RWPE1 (cell line): Measurements from ENCODE around the gene FBXO30.

Source experiments
- CTCF ChIA-PET: fragments of 350-600 bp; sonication (Branson Sonifier 250); formaldehyde crosslinking; extraction: SDS; loops from one replicate; lab custom pipeline; 2021; lab: Yijun Ruan, JAX
- POLR2A ChIA-PET: fragments of 400-600 bp; formaldehyde crosslinking; extraction: SDS; loops from one replicate; lab custom pipeline; 2020; ENCODE audit warnings: antibody characterized with exemption; ENCODE audit not compliant: low non-redundant PET; lab: Yijun Ruan, JAX
- DNase-seq: peaks from one replicate; pipeline ENCODE4 v3.0.0; 2012; ENCODE audit warnings: low spot score
- H3K27ac ChIP-seq: fragments of 450-650 bp; 2 replicates; pipeline ENCODE4 v1.5.1; 2017
- TF ChIP-seq, protein P1 (sequence below): fragments of 450-650 bp; conservative IDR thresholded peaks from 2 replicates; pipeline ENCODE4 v1.5.1; 2017; ENCODE audit warnings: low read depth, mild to moderate bottlenecking

The FBXO30 gene

DNA sequence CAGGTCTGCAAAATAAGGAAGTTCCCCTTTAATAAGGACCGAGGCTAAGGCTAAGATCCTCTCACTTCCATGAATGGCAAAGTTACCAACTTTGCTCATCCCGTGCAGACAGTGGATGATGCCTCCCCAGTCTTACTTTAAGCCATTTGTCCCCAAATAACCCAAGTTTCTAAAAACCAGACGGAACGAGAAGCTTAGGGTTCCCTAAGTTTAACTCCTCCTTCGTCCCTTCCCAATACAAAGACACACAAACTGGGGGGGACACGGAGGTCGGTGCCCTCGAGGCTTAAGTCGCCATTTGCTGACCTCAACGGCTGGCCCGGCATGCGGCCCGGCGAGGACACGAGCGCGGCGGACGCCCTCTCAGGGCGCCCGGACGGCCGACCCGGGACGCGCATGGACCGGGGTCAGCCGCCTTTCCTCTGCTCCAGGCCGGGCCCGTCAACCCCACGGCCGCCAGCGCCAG, 527 bp downstream of the FBXO30 start:
- CTCF ChIA-PET = no interaction called here
- H3K27ac ChIP-seq = peak overlapping the region; percentile 92
- TF ChIP-seq, protein P1, sequence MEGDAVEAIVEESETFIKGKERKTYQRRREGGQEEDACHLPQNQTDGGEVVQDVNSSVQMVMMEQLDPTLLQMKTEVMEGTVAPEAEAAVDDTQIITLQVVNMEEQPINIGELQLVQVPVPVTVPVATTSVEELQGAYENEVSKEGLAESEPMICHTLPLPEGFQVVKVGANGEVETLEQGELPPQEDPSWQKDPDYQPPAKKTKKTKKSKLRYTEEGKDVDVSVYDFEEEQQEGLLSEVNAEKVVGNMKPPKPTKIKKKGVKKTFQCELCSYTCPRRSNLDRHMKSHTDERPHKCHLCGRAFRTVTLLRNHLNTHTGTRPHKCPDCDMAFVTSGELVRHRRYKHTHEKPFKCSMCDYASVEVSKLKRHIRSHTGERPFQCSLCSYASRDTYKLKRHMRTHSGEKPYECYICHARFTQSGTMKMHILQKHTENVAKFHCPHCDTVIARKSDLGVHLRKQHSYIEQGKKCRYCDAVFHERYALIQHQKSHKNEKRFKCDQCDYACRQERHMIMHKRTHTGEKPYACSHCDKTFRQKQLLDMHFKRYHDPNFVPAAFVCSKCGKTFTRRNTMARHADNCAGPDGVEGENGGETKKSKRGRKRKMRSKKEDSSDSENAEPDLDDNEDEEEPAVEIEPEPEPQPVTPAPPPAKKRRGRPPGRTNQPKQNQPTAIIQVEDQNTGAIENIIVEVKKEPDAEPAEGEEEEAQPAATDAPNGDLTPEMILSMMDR = no peak
- peak; percentile 35 for DNase-seq
- POLR2A ChIA-PET = interaction anchor here (2.6 kb wide), 1 partner anchor 79 kb away, joined by 17 read pairs; the partner anchor contains the start of gene EPM2A

DNA sequence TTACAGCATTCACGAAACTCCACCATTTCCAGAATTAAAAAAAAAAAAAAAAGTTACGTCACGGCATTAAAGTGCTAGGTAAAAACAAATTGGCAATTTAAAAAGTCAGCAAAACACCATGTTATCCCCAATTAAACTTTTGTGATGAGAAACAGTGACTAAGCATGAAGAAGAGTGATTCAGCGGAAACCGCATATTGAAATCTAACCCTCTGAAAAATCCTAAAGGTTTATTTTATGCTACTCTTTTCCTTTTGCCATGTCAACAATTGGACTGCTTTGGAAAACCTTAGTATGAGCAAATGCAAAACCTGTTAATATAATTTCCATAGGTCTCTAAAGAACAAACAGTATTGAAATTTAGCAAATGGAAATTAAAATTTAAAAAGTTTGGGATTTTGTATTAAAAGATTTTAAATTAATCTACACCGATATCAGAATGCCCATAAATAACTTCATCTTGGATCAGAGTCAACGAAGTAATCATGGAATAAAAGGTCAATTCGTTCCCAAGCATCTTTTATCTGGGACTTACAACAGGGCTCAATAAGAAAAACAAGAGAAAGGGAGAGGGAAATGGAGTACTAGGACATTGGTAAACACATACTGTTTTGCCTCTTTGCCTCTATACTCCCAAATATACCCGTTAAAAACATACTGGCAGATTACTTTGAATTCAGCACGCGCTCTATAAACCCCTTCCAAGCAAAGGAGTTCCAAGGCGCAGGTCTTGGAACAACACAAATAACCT, 1.1 kb downstream of the FBXO30 start:
- ChIA-PET POLR2A (interaction anchor here (2.6 kb wide), 1 partner anchor 78 kb away, joined by 17 read pairs; the partner anchor contains the start of gene EPM2A), CTCF (interaction anchor here (0.6 kb wide), 1 partner anchor 1684 kb away, joined by 3 read pairs; no protein-coding TSS in a partner anchor)
- H3K27ac ChIP-seq = peak overlapping the region; percentile 92
- TF ChIP-seq, protein P1 = no peak
- peak; percentile 29 for DNase-seq

DNA sequence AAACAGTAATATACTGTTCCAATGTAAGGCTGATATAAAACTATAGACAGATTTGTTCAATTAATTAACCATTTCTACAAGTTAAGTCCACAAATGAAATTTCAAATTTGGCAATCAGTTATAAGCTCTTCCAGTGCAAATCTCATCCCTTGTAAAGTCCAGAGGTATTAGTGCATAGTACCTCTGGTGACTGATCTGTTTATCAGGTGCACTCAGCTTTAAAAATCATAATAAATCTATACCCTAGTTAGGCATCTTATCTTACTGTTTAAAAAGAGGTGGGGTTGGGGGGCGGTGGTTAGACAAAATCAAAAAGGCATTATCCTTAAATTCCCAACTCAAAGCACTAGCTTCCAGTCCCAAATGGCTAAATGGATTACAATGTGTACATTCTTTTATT, 2.9 kb downstream of the FBXO30 start:
- no peak overlapping the region for H3K27ac ChIP-seq
- ChIA-PET CTCF (interaction anchor here (0.6 kb wide), 1 partner anchor 23 kb away, joined by 3 read pairs; no protein-coding TSS in a partner anchor), POLR2A (interaction anchor here (1.0 kb wide), 1 partner anchor 77 kb away, joined by 7 read pairs; the partner anchor contains the start of gene EPM2A)
- DNase-seq = no peak
- TF ChIP-seq, protein P1 = no peak

DNA sequence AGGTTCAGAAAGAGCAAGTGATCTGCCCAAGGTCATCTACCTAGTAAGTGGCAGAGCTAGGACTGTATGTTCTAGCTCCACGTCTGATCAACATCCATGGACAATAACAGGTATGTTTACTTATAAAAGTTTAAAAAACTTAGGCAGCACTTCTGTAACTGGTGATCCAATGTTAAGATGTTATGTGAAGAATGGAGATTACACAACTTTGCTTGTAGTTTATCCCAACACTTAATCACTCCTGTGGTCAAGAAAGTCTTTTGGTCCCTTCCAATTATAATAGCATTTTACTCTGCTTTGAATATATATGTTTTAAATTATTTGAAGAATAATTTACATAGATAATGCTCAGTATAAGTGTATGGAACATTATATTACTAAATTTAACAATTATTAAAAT, 4.8 kb downstream of the FBXO30 start:
- ChIA-PET POLR2A (no interaction called here), CTCF (interaction anchor here (0.6 kb wide), 1 partner anchor 1078 kb away, joined by 5 read pairs; no protein-coding TSS in a partner anchor)
- DNase-seq = no peak
- TF ChIP-seq, protein P1 = no peak
- H3K27ac ChIP-seq = no peak overlapping the region

DNA sequence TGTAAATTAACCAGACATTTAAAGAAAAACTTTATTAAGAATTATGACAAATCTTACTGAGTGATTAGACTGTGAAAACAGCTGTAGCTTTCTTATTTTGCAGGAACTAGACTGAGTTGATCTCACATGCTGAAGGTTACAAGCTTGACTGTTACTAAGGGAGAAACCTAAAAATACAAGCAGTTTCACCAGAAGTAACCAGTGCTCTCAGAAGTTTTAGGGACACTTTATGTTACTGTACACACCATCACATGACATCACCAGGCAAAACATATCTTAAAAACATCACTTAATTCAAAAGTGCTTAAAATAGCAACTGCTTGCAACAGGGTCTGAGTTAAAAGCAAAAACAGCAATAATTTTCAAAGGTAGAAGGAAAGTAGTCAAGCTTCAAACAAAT, 5.4 kb downstream of the FBXO30 start:
- CTCF ChIA-PET = no interaction called here
- no peak for DNase-seq
- no peak overlapping the region for H3K27ac ChIP-seq
- TF ChIP-seq, protein P1 = no peak
- POLR2A ChIA-PET = no interaction called here

DNA sequence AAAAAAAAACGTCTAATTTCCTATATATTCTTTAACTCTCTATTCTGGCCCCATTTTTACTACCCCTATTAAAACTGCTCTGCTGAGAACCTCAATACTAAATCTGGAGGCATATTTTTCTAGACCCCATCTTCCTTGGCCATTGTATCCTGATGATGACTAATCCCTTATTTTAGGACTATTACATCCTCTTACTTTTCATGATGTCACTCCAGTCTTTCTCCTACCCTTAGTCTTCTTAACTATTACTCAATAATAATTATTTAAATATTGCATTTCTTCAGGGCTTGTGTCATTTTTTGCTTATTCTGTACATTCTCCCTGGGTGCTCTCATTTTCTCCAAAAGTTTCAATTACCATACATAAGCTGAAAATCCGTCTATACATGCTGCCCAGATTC, 6.4 kb downstream of the FBXO30 start:
- no peak for DNase-seq

More for the DNA sequence above, 6.4 kb downstream of the FBXO30 start:
- ChIA-PET POLR2A (no interaction called here), CTCF (no interaction called here)
- no peak overlapping the region for H3K27ac ChIP-seq
- TF ChIP-seq, protein P1 = no peak
